ENCODE results near the gene USP3. TPM values are rescaled to one million over a fixed set of nuclear protein-coding genes. Genes with fewer than 3 reads are reported as not detected.

Gene USP3
- total and polyA plus RNA-seq, 7 donors: 9.4 to 13.6 (median 10.9) TPM

- Histone ChIP-seq H3K36me3 (ENCODE audit: insufficient read depth in 1 of 2, low read depth in 1 of 2) (no peaks in the 10 kb centered on the region), H3K4me1 (no peaks in the 10 kb centered on the region), H3K27me3 (ENCODE audit: insufficient read depth in 3 of 3, low read length in 2 of 3) (no peaks in the 10 kb centered on the region), H3K9me3 (no peaks in the 10 kb centered on the region), H3K27ac (no peak overlapping the region), H3K4me3 (no peak overlapping the region)
- 86 to 95% (median 92%) methylated on average over 23 to 36 of the region's 36 CpGs for WGBS, 3 donors
- ATAC-seq (no peak), DNase-seq (no peak)
- intact Hi-C loops (cut with DNase I): loop anchor here in 1 of 2 donors (10.0 kb wide), 1 partner anchor 104 kb away; no protein-coding TSS in a partner anchor
- no peak for TF ChIP-seq CTCF (IDR thresholded peaks at IDR 0.05)
Measured at GRCh38 chr15:63458794-63459395, 45.5 kb upstream of the USP3 start.

- no peak overlapping the region for H3K4me3 ChIP-seq
- ATAC-seq (no peak), DNase-seq (no peak)
- no peaks in the 10 kb centered on the region for H3K4me1 ChIP-seq
- 81 to 89% (median 88%) methylated on average over 15 of the region's 15 CpGs for WGBS, 3 donors
- H3K9me3 ChIP-seq: no peaks in the 10 kb centered on the region
- intact Hi-C loops (cut with DNase I): no loop called here
- H3K27ac ChIP-seq: no peak overlapping the region
- no peak for TF ChIP-seq CTCF (IDR thresholded peaks at IDR 0.05)
- no peaks in the 10 kb centered on the region for H3K36me3 ChIP-seq (ENCODE audit: insufficient read depth in 1 of 2, low read depth in 1 of 2)
- no peaks in the 10 kb centered on the region for H3K27me3 ChIP-seq (ENCODE audit: insufficient read depth in 3 of 3, low read length in 2 of 3)
Measured at GRCh38 chr15:63460210-63461155, 43.9 kb upstream of the USP3 start.

- intact Hi-C loops (cut with DNase I): no loop called here
- no peaks in the 10 kb centered on the region for H3K9me3 ChIP-seq
- H3K27ac ChIP-seq: no peak overlapping the region
- 65 to 71% (median 69%) methylated on average over 21 to 22 of the region's 22 CpGs for WGBS, 3 donors
- no peak for ATAC-seq
- no peak overlapping the region for H3K4me3 ChIP-seq
- no peak for TF ChIP-seq CTCF (IDR thresholded peaks at IDR 0.05)
- no peaks in the 10 kb centered on the region for H3K4me1 ChIP-seq
- no peak for DNase-seq
- no peaks in the 10 kb centered on the region for H3K36me3 ChIP-seq (ENCODE audit: insufficient read depth in 1 of 2, low read depth in 1 of 2)
- H3K27me3 ChIP-seq (ENCODE audit: insufficient read depth in 3 of 3, low read length in 2 of 3): no peaks in the 10 kb centered on the region
Measured at GRCh38 chr15:63461230-63461985, 43.0 kb upstream of the USP3 start.

- Histone ChIP-seq H3K4me1 (no peaks in the 10 kb centered on the region), H3K36me3 (ENCODE audit: insufficient read depth in 1 of 2, low read depth in 1 of 2) (no peaks in the 10 kb centered on the region), H3K27me3 (ENCODE audit: insufficient read depth in 3 of 3, low read length in 2 of 3) (no peaks in the 10 kb centered on the region), H3K9me3 (no peaks in the 10 kb centered on the region), H3K4me3 (no peak overlapping the region), H3K27ac (no peak overlapping the region)
- intact Hi-C loops (cut with DNase I): no loop called here
- DNase-seq (no peak), ATAC-seq (no peak)
- WGBS, 3 donors: 73 to 82% (median 74%) methylated on average over 2 of the region's 2 CpGs
- TF ChIP-seq CTCF (IDR thresholded peaks at IDR 0.05): no peak
Measured at GRCh38 chr15:63462088-63462487, 42.3 kb upstream of the USP3 start.

All from psoas muscle (tissue), 8 donors.